Hepatocyte (in vitro differentiated cells): ENCODE measurements around the gene ST6GAL1. TPM values are rescaled to one million over a fixed set of nuclear protein-coding genes. Genes with fewer than 3 reads are reported as not detected.

ENCODE experiments used
- DNase-seq: peaks from one replicate; pipeline ENCODE4 v3.0.0-alpha.2; 2016; ENCODE audit warnings: low spot score
- H2AFZ ChIP-seq: fragments of 200-600 bp; sonication (generic); 2 replicates; pipeline ENCODE4 v1.6.0; 2016; ENCODE audit warnings: antibody characterized with exemption, mild to moderate bottlenecking
- H3K27ac ChIP-seq: fragments of 200-600 bp; sonication (generic); 2 replicates; pipeline ENCODE4 v1.5.1; 2016; ENCODE audit warnings: mild to moderate bottlenecking
- H3K27me3 ChIP-seq: fragments of 200-600 bp; sonication (generic); 2 replicates; pipeline ENCODE4 v1.6.1; 2016
- H3K36me3 ChIP-seq: fragments of 200-600 bp; sonication (generic); replicated peaks from 2 replicates; pipeline ENCODE4 v1.5.1; 2016; ENCODE audit warnings: low read depth; ENCODE audit not compliant: insufficient read depth
- H3K4me1 ChIP-seq: fragments of 200-600 bp; sonication (generic); 2 replicates; pipeline ENCODE4 v1.5.1; 2016; ENCODE audit warnings: mild to moderate bottlenecking, moderate library complexity; ENCODE audit not compliant: insufficient read depth
- H3K4me2 ChIP-seq: fragments of 200-600 bp; sonication (generic); 2 replicates; pipeline ENCODE4 v1.6.0; 2016
- H3K4me3 ChIP-seq: fragments of 200-600 bp; sonication (generic); 2 replicates; pipeline ENCODE4 v1.5.1; 2016; ENCODE audit warnings: mild to moderate bottlenecking
- H3K79me2 ChIP-seq: fragments of 200-600 bp; sonication (generic); 2 replicates; pipeline ENCODE4 v1.6.0; 2017; ENCODE audit warnings: mild to moderate bottlenecking
- H3K9me2 ChIP-seq: fragments of 200-600 bp; sonication (generic); replicated peaks from 2 replicates; pipeline ENCODE4 v1.6.0; 2017; ENCODE audit warnings: mild to moderate bottlenecking; ENCODE audit not compliant: insufficient read depth
- H3K9me3 ChIP-seq: fragments of 200-600 bp; sonication (generic); 2 replicates; pipeline ENCODE4 v1.5.1; 2016; ENCODE audit warnings: low read depth, mild to moderate bottlenecking
- H4K20me1 ChIP-seq: fragments of 200-600 bp; sonication (generic); 2 replicates; pipeline ENCODE4 v1.6.0; 2016; ENCODE audit warnings: mild to moderate bottlenecking; ENCODE audit not compliant: insufficient read depth, poor library complexity, severe bottlenecking
- CTCF ChIP-seq: fragments of 200-600 bp; sonication (generic); IDR thresholded peaks from 2 replicates; pipeline ENCODE4 v1.5.1; 2016; ENCODE audit warnings: antibody characterized with exemption, mild to moderate bottlenecking; ENCODE audit not compliant: poor library complexity
- EZH2 ChIP-seq: fragments of 200-600 bp; sonication (generic); IDR thresholded peaks from 2 replicates; pipeline ENCODE4 v1.6.1; 2016; ENCODE audit warnings: antibody characterized with exemption, mild to moderate bottlenecking, borderline replicate concordance
- EZH2phosphoT487 ChIP-seq: fragments of 200-600 bp; sonication (generic); IDR thresholded peaks from one replicate; pipeline ENCODE4 v1.6.1; 2018; ENCODE audit warnings: antibody characterized with exemption, mild to moderate bottlenecking, low read depth, moderate library complexity; ENCODE audit not compliant: unreplicated experiment, severe bottlenecking
- WGBS: methylation state at CpG from one replicate; pipeline ENCODE4 v1.1.6; 2016; ENCODE audit warnings: low lambda C conversion rate; ENCODE audit errors: missing lambda C conversion rate; 5-methylcytosine and 5-hydroxymethylcytosine counted together
- polyA plus RNA-seq: library from polyadenylated mRNA; unstranded; fragments of >200 nt; fragmentation: Nextera tagmentation; extraction: Ambion mirVana; gene quantifications from 2 replicates; pipeline ENCODE4 v1.2.1, GENCODE V29; 2016
- total RNA-seq: library from RNA; depleted of rRNA; stranded (reverse); fragments of >200 nt; gene quantifications from 2 replicates; pipeline ENCODE4 v1.2.3, GENCODE V29; 2014

Gene ST6GAL1
- total and polyA plus RNA-seq, 2 experiments from 2014 or later = 57.5 to 109 TPM

GRCh38 chr3:186917512-186918312, 12.6 kb upstream of the ST6GAL1 start:
- DNase-seq = no peak
- WGBS = 71% methylated on average over 4 of the region's 4 CpGs
- no peak overlapping the region for H2AFZ ChIP-seq
- no peak overlapping the region for H3K27ac ChIP-seq
- H3K9me3 ChIP-seq = no peaks in the 10 kb centered on the region
- no peaks in the 10 kb centered on the region for H3K4me1 ChIP-seq
- H3K27me3 ChIP-seq = no peaks in the 10 kb centered on the region
- H3K4me3 ChIP-seq = no peak overlapping the region
- H4K20me1 ChIP-seq = no peaks in the 10 kb centered on the region
- no peak for TF ChIP-seq EZH2
- no peak for TF ChIP-seq EZH2phosphoT487
- no peak for TF ChIP-seq CTCF
- H3K4me2 ChIP-seq = no peak overlapping the region
- no peaks in the 10 kb centered on the region for H3K79me2 ChIP-seq
- H3K36me3 ChIP-seq = no peaks in the 10 kb centered on the region
- H3K9me2 ChIP-seq = no peaks in the 10 kb centered on the region

- Histone ChIP-seq H3K9me2 (no peaks in the 10 kb centered on the region), H3K36me3 (no peaks in the 10 kb centered on the region), H3K27ac (no peak overlapping the region), H3K79me2 (no peaks in the 10 kb centered on the region), H3K27me3 (no peaks in the 10 kb centered on the region), H4K20me1 (no peaks in the 10 kb centered on the region), H3K4me3 (no peak overlapping the region), H3K4me1 (no peaks in the 10 kb centered on the region), H2AFZ (no peak overlapping the region), H3K9me3 (no peaks in the 10 kb centered on the region), H3K4me2 (no peak overlapping the region)
- TF ChIP-seq EZH2phosphoT487 = no peak
- TF ChIP-seq EZH2 = no peak
- no peak for TF ChIP-seq CTCF
- no peak for DNase-seq
- 75% methylated on average over 4 of the region's 4 CpGs for WGBS
Observed at GRCh38 chr3:186920301-186920700, 10.0 kb upstream of the ST6GAL1 start.

GRCh38 chr3:186920796-186921195, 9.5 kb upstream of the ST6GAL1 start:
- no peaks in the 10 kb centered on the region for H3K4me1 ChIP-seq
- TF ChIP-seq CTCF (no peak), EZH2 (no peak), EZH2phosphoT487 (no peak)
- H4K20me1 ChIP-seq = no peaks in the 10 kb centered on the region
- H3K9me2 ChIP-seq = no peaks in the 10 kb centered on the region
- H3K27ac ChIP-seq = no peak overlapping the region
- no peak for DNase-seq
- H3K27me3 ChIP-seq = no peaks in the 10 kb centered on the region
- H2AFZ ChIP-seq = no peak overlapping the region
- no peak overlapping the region for H3K4me3 ChIP-seq
- WGBS = 89% methylated on average over 1 of the region's 1 CpG
- H3K36me3 ChIP-seq = no peaks in the 10 kb centered on the region
- H3K4me2 ChIP-seq = no peak overlapping the region
- H3K79me2 ChIP-seq = no peaks in the 10 kb centered on the region
- H3K9me3 ChIP-seq = no peaks in the 10 kb centered on the region
